ENCODE results near the gene SP140L. TPM values are rescaled to one million over a fixed set of nuclear protein-coding genes. Genes with fewer than 3 reads are reported as not detected.
"Not testable (repeated sequence)": the region's sequence is repeated elsewhere in the genome, so short reads cannot be mapped to it uniquely, and the experiment has no call there.

The SP140L gene
- total RNA-seq, 1 donor: 16.8 TPM

DNA sequence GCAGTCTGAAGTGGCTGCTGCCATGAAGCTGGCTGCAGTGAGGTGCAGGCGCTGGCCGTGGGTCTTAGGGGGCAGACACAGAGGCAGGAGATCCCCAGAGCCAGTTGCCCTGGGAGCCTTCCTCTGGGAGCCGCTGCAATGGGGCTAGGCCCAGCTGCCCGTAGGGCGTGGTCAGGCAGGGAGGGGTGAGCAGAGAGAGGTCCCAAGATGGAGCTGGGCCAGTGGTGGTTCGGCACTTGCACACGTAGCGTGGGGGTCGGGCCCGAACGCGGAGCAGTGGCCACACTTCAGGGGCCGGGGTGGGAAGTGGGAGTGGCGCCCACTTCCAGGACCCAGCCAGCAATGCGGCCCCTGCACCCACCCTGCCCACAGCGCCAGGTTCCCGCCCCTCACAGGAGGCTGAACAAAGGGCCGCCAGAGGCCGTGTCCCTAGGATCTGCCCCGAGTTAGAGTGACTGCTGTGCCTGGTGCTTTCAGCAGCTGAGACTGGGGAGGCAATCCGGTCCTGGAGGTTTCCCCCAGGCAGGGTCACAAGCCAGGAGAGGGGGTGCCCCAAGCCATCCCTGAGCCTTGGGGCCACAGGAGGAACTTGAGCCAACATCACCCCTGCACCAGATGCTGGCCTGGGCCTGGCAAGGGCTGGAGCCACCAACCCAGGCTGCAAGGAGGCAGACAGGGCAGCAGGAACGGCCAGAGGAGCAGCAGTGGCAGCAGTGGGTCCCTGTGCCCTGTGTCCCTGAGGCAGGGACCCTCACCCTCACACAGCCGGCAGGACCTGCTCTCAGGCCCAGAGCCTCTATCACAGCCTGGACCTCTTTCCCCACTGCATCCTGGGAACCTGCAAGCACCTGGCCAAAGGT is 21.3 kb upstream of the SP140L start:
- DNase-seq (ENCODE audit: low read depth): no peak
- TF ChIP-seq, protein P1, sequence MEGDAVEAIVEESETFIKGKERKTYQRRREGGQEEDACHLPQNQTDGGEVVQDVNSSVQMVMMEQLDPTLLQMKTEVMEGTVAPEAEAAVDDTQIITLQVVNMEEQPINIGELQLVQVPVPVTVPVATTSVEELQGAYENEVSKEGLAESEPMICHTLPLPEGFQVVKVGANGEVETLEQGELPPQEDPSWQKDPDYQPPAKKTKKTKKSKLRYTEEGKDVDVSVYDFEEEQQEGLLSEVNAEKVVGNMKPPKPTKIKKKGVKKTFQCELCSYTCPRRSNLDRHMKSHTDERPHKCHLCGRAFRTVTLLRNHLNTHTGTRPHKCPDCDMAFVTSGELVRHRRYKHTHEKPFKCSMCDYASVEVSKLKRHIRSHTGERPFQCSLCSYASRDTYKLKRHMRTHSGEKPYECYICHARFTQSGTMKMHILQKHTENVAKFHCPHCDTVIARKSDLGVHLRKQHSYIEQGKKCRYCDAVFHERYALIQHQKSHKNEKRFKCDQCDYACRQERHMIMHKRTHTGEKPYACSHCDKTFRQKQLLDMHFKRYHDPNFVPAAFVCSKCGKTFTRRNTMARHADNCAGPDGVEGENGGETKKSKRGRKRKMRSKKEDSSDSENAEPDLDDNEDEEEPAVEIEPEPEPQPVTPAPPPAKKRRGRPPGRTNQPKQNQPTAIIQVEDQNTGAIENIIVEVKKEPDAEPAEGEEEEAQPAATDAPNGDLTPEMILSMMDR (IDR thresholded peaks at IDR 0.05; ENCODE audit: insufficient read depth, low read depth, low read length): no peak
- H3K4me3 ChIP-seq (ENCODE audit: low read depth, low read length): no peak overlapping the region

DNA sequence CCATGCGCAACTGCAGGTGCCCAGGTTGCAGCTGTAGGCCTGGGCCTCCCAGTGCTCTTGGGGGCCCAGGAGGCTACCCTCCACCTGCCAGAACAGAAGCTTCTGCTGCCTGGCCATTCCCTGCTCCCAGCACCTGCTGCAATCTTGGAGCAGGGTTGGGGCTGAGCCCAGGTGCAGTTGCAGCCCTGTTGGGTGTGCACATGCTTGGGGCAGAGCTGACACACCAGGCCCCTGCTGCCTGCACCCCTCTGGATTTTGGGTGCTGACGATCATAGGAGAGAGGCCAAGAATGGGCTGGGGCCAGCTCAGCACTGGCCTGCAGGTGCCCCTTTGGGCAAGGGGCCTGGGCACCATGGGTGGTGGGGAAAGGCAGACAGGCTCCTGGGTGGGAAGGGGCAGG is 20.5 kb upstream of the SP140L start:
- no peak overlapping the region for H3K4me3 ChIP-seq (ENCODE audit: low read depth, low read length)
- TF ChIP-seq, protein P1 (IDR thresholded peaks at IDR 0.05; ENCODE audit: insufficient read depth, low read depth, low read length): no peak
- no peak for DNase-seq (ENCODE audit: low read depth)

DNA sequence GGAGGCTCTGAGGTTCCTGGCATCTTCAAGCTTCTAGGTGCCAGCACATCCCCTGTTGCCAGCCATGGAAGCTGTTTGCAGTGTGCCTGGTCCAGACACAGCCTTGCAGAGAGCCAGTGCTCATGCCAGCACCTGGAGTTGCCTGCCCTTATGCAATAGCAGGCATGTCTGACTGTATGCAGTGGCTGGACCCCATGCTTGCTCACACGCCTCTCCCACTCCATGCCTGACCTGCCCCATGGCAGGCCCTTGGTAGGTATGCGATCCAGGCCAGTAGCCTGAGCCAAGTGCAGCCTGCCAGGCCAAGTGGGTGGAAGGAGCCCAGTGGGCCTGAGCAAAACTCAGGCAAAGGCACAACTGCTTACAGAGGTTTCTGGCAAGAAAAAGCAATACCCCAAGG is 19.5 kb upstream of the SP140L start:
- no peak overlapping the region for H3K4me3 ChIP-seq (ENCODE audit: low read depth, low read length)
- no peak for DNase-seq (ENCODE audit: low read depth)
- TF ChIP-seq, protein P1 (IDR thresholded peaks at IDR 0.05; ENCODE audit: insufficient read depth, low read depth, low read length): no peak

DNA sequence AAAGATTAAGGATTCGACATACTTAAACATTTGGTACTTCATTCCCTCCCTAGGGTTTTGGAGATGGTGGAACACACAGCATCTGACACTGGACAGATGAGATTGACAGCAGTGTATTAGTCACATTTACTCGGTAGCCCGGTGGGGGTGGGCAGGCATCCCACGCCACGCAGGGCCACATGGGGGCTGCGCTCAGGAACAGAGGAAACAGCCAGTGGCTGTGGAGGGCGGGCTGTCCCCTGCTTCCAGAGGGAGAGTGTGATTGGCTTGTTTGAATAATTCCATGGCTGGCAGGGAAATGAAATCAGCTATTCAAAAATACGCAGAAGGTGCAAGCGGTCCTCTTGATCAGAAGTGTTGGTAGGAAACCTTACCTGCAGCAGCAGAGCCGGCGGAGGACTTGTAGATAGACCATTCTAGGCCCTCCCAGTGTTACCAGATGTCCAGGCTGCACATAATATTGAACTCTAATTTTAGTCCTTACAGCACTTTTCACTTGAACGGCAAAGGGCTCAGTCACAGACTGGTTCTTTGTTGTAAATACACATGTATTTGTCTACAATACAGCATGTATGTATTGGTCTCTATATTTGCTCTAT is 18.5 kb upstream of the SP140L start:
- TF ChIP-seq, protein P1 (IDR thresholded peaks at IDR 0.05; ENCODE audit: insufficient read depth, low read depth, low read length): no peak
- no peak overlapping the region for H3K4me3 ChIP-seq (ENCODE audit: low read depth, low read length)

DNA sequence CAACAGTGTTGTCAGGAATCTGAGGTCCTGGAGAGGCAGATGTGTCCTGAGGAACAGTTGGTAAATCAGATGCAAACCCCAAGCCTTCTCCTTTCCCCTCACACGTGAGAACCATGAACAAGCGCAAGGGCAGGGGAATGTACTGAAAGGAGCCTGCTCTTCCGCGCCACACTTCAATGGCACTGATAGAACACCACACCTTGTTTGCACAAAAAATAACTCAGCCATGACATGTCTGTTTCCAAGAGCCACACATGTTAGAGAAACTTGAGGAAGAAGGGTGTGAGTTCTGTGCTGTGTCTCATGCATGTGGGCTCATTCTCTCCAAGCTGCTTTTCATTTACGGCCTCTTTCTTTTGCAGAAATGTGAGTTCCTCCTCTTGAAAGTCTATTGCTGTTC is 16.2 kb upstream of the SP140L start:
- not testable (repeated sequence) for DNase-seq (ENCODE audit: low read depth); H3K4me3 ChIP-seq (ENCODE audit: low read depth, low read length)

More for the DNA sequence above, 18.5 kb upstream of the SP140L start:
- no peak for DNase-seq (ENCODE audit: low read depth)

DNA sequence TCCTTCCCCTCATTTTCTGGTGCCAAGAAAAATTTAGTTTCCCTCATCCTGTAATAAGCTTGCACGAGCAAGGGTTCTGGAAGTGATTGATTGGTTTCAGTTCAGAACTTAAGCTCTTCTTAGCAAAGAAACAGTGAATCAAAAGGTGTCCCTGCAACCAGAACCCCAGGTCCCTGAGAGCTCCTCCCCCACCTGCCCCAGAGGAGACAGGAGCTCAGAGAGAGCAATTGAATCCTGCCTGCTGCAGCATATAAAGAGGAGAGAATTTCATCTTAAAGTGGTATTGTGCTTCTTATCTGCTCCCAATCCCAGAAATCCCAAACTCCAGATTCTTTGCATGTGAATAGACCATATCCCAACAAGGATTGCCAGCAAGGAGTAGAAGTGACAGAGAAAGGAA is 15.4 kb upstream of the SP140L start:
- not testable (repeated sequence) for H3K4me3 ChIP-seq (ENCODE audit: low read depth, low read length); DNase-seq (ENCODE audit: low read depth)

DNA sequence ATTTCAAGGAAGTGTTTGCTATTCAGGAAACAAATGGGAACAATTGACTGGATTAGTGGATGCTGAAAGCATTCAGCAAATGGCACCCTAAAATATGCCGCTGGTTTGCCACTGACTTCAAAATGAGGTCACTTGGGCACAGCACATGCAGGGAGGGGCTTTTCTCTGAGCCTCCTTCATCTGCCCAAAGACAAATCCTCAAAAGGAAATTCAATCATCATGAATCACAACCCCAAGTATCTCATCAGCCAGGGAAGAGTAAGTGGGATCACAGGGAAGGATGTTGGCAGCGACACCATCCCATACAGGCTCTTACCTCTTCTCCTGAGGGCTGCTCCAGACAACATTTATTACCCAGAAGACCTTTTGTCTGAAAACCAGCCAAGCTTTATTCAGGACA is 14.4 kb upstream of the SP140L start:
- TF ChIP-seq, protein P1 (IDR thresholded peaks at IDR 0.05; ENCODE audit: insufficient read depth, low read depth, low read length): no peak
- H3K4me3 ChIP-seq (ENCODE audit: low read depth, low read length): no peak overlapping the region
- DNase-seq (ENCODE audit: low read depth): no peak

DNA sequence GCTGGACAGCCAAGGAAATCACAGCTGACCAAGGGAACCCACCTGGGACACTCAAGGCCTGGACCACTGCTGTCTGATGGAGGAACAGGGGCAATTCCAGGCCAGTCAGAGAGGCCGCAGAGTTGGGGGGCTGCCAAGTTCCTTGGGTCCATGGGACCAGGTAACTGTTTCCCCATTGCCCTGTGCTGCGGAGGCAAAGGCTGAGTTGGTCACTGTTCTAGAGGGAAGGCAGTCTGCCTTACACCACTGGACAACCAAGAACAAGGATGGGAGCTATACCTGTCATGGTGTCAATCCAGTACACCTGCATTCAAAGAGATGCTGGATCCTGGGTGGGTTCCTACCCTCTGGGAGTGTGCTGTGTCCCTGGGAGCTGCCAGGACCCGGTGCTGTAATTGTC is 9.6 kb upstream of the SP140L start:
- DNase-seq (ENCODE audit: low read depth): no peak
- no peak overlapping the region for H3K4me3 ChIP-seq (ENCODE audit: low read depth, low read length)
- TF ChIP-seq, protein P1 (IDR thresholded peaks at IDR 0.05; ENCODE audit: insufficient read depth, low read depth, low read length): no peak
